Sigmoid colon (tissue), 7 donors: ENCODE data around the gene ACOX3. TPM values are rescaled to one million over a fixed set of nuclear protein-coding genes. Genes with fewer than 3 reads are reported as not detected.

Experiments
- DNase-seq: peaks from one replicate; pipeline ENCODE4 v3.0.0-alpha.2; 2019
- H3K27ac ChIP-seq, 4 donors: fragments of 200-600 bp; sonication (generic); one replicate each; pipeline ENCODE4 v1.5.1; 2016 to 2019; ENCODE audit warnings: mild to moderate bottlenecking in 1 of 4
- H3K27me3 ChIP-seq, 3 donors: fragments of 200-600 bp; sonication (generic); one replicate each; pipeline ENCODE4 v1.5.1; 2019; ENCODE audit warnings: mild to moderate bottlenecking in 1 of 3
- H3K36me3 ChIP-seq, 4 donors: fragments of 200-600 bp; sonication (generic); one replicate each; pipeline ENCODE4 v1.5.1; 2016 to 2019
- H3K4me1 ChIP-seq, 4 donors: fragments of 200-600 bp; sonication (generic); one replicate each; pipeline ENCODE4 v1.5.1; 2017 to 2019
- H3K4me3 ChIP-seq, 4 donors: fragments of 200-600 bp; sonication (generic); one replicate each; pipeline ENCODE4 v1.5.1; 2017 to 2019; ENCODE audit warnings: mild to moderate bottlenecking in 2 of 4, moderate library complexity in 1 of 4
- H3K9me3 ChIP-seq, 4 donors: fragments of 200-600 bp in 3 of 4; sonication (generic) in 3 of 4; one replicate each; pipeline versions ENCODE4 v1.5.1 to v1.6.1; 2013 to 2019
- CTCF ChIP-seq, 4 experiments: fragments of 450-650 bp in 3 of 4; fragments of 200-600 bp in 1 of 4; IDR thresholded peaks; one replicate each; pipeline ENCODE4 v1.5.1; 2016 to 2019; ENCODE audit warnings: antibody characterized with exemption in 4 of 4, mild to moderate bottlenecking in 3 of 4, moderate library complexity in 2 of 4
- EP300 ChIP-seq, 4 donors: sonication (generic); formaldehyde crosslinking; IDR thresholded peaks; one replicate each; pipeline ENCODE4 v1.6.1; 2017; ENCODE audit warnings: antibody characterized with exemption in 4 of 4
- POLR2A ChIP-seq, 2 donors: fragments of 450-650 bp; IDR thresholded peaks; one replicate each; pipeline ENCODE4 v1.6.1; 2016; ENCODE audit warnings: antibody characterized with exemption in 2 of 2, mild to moderate bottlenecking in 2 of 2, moderate library complexity in 2 of 2
- POLR2AphosphoS5 ChIP-seq, 4 donors: sonication (generic); formaldehyde crosslinking; IDR thresholded peaks; one replicate each; pipeline ENCODE4 v1.6.1; 2017; ENCODE audit warnings: antibody characterized with exemption in 4 of 4
- WGBS, 2 donors: extraction: QIAGEN DNeasy Blood & Tissue Kit; methylation state at CpG; one replicate each; pipeline ENCODE4 v1.1.7; 2013; 5-methylcytosine and 5-hydroxymethylcytosine counted together
- intact Hi-C: fragments of 100-400 bp; cut with DNase I; formaldehyde crosslinking; loops from one replicate; pipeline ENCODE4 v1.15.1; 2023
- polyA plus RNA-seq, 3 donors: library from polyadenylated mRNA; stranded (reverse); fragments of 200-250 nt; gene quantifications; one replicate each; pipeline ENCODE4 v1.2.3, GENCODE V29; 2013
- small RNA-seq, 3 donors: library from RNA; depleted of rRNA; stranded (forward); fragments of <200 nt; gene quantifications; one replicate each; pipeline ENCODE3, GENCODE V24; 2016
- total RNA-seq, 4 donors: library from RNA; depleted of rRNA; stranded (reverse); fragments of >200 nt; gene quantifications; one replicate each; pipeline ENCODE4 v1.1.0, GENCODE V29; 2016
- donor health status: healthy with polysubstance abuse.
- donor health status: Bipolar disorder and iron deficiency.
- donor health status: healthy.

Gene ACOX3
- total and polyA plus RNA-seq, 7 donors, result 8.4 to 51.0 (median 24.8) TPM

GRCh38 chr4:8319061-8319460 lies 121.5 kb downstream of the ACOX3 start:
- Histone ChIP-seq H3K9me3 (peaks cover 0 to 2% (median 0%) of the 10 kb centered on the region in 4 donors), H3K27me3 (no peaks in the 10 kb centered on the region), H3K27ac (peak overlapping the region; percentile 78 to 91 (median 85)), H3K36me3 (no peaks in the 10 kb centered on the region), H3K4me1 (peaks cover 0 to 49% (median 38%) of the 10 kb centered on the region in 4 donors), H3K4me3 (no peak overlapping the region)
- TF ChIP-seq POLR2A (IDR thresholded peaks at IDR 0.05), result no peak
- no peak for TF ChIP-seq EP300 (IDR thresholded peaks at IDR 0.05)
- no peak for TF ChIP-seq CTCF (IDR thresholded peaks at IDR 0.05)
- peak; percentile 39 for DNase-seq
- intact Hi-C loops, result loop anchor here (2.0 kb wide), 1 partner anchor 44 kb away; no protein-coding TSS in a partner anchor
- WGBS, 2 donors, result 85 to 92% methylated on average over 6 of the region's 6 CpGs

- peak; percentile 32 for DNase-seq
- TF ChIP-seq POLR2A (IDR thresholded peaks at IDR 0.05) (no peak), CTCF (IDR thresholded peaks at IDR 0.05) (no peak), EP300 (IDR thresholded peaks at IDR 0.05) (no peak), POLR2AphosphoS5 (IDR thresholded peaks at IDR 0.05) (no peak)
- Histone ChIP-seq H3K27me3 (no peaks in the 10 kb centered on the region), H3K9me3 (no peaks in the 10 kb centered on the region), H3K4me1 (peaks cover 0 to 49% (median 38%) of the 10 kb centered on the region in 4 donors), H3K27ac (peak overlapping the region; percentile 78 to 91 (median 85)), H3K4me3 (no peak overlapping the region), H3K36me3 (no peaks in the 10 kb centered on the region)
- intact Hi-C loops, result loop anchor here (2.0 kb wide), 1 partner anchor 44 kb away; no protein-coding TSS in a partner anchor
- WGBS, 2 donors, result 91 to 95% methylated on average over 7 of the region's 7 CpGs
These were observed 122.0 kb downstream of the ACOX3 start for GRCh38 chr4:8318509-8318908.

- no peaks in the 10 kb centered on the region for H3K36me3 ChIP-seq
- H3K4me1 ChIP-seq, result peaks cover 0 to 49% (median 38%) of the 10 kb centered on the region in 4 donors
- intact Hi-C loops, result no loop called here
- H3K27me3 ChIP-seq, result no peaks in the 10 kb centered on the region
- peak; percentile 18 for DNase-seq
- no peak overlapping the region for H3K4me3 ChIP-seq
- peak overlapping the region in 2 of 4 donors; percentile 73 to 78 for H3K27ac ChIP-seq
- WGBS, 2 donors, result 74 to 90% methylated on average over 6 of the region's 6 CpGs
- peaks cover 0 to 3% (median 0%) of the 10 kb centered on the region in 4 donors for H3K9me3 ChIP-seq
- TF ChIP-seq POLR2A (IDR thresholded peaks at IDR 0.05) (no peak), CTCF (IDR thresholded peaks at IDR 0.05) (no peak)
These were observed 123.0 kb downstream of the ACOX3 start for GRCh38 chr4:8317474-8317873.

- Histone ChIP-seq H3K27ac (peak overlapping the region in 2 of 4 donors; percentile 73 to 78), H3K36me3 (no peaks in the 10 kb centered on the region), H3K9me3 (peaks cover 0 to 5% (median 0%) of the 10 kb centered on the region in 4 donors), H3K27me3 (no peaks in the 10 kb centered on the region), H3K4me3 (no peak overlapping the region), H3K4me1 (peaks cover 0 to 49% (median 38%) of the 10 kb centered on the region in 4 donors)
- TF ChIP-seq CTCF (IDR thresholded peaks at IDR 0.05), result no peak
- no peak for TF ChIP-seq POLR2A (IDR thresholded peaks at IDR 0.05)
- no peak for TF ChIP-seq POLR2AphosphoS5 (IDR thresholded peaks at IDR 0.05)
- TF ChIP-seq EP300 (IDR thresholded peaks at IDR 0.05), result no peak
- intact Hi-C loops, result no loop called here
- peak; percentile 63 for DNase-seq
- WGBS, 2 donors, result 84 to 92% methylated on average over 15 of the region's 15 CpGs
These were observed 123.6 kb downstream of the ACOX3 start for GRCh38 chr4:8316911-8317351.

Small RNA genes lying within 50 kb of the gene (small RNA-seq; reads per million reads assigned to genes)
- 0.54 to 3.6 (median 1.8) reads per million in 3 donors for gene RNA5SP152

Other genes with a start within 250 kb of the ACOX3 start
- 10 to 100 TPM in 1 of 4 donors, 1 to 10 TPM in 3; 6.4 to 24.4 (median 8.3) TPM for gene SH3TC1, start 241.4 kb downstream of the ACOX3 start, total RNA-seq
- gene SH3TC1, start 241.4 kb downstream of the ACOX3 start, polyA plus RNA-seq, result 10 to 100 TPM in 1 of 3 donors, 1 to 10 TPM in 2; 3.0 to 14.2 (median 3.7) TPM
- 10 to 100 TPM; 14.5 to 49.6 (median 32.1) TPM for gene HTRA3, start 171.0 kb downstream of the ACOX3 start, total RNA-seq
- gene HTRA3, start 171.0 kb downstream of the ACOX3 start, polyA plus RNA-seq, result 1 to 10 TPM; 1.2 to 5.0 (median 3.6) TPM
- 10 to 100 TPM; 14.2 to 29.1 (median 17.0) TPM for gene TRMT44, start 54 bp upstream of the ACOX3 start, total RNA-seq
- 1 to 10 TPM; 2.1 to 7.0 (median 5.4) TPM for gene TRMT44, start 54 bp upstream of the ACOX3 start, polyA plus RNA-seq
- gene GPR78, start 139.7 kb upstream of the ACOX3 start, total RNA-seq, result under 1 TPM in 1 of 4 donors, not detected in 3; 0.28 TPM
- under 1 TPM in 1 of 3 donors, not detected in 2; 0.04 TPM for gene GPR78, start 139.7 kb upstream of the ACOX3 start, polyA plus RNA-seq
- 1 to 10 TPM in 3 of 4 donors, under 1 TPM in 1; 0.54 to 8.3 (median 3.0) TPM for gene CPZ, start 152.0 kb upstream of the ACOX3 start, total RNA-seq
- 1 to 10 TPM in 2 of 3 donors, under 1 TPM in 1; 0.46 to 2.4 (median 1.8) TPM for gene CPZ, start 152.0 kb upstream of the ACOX3 start, polyA plus RNA-seq